K562 (cell line): ENCODE measurements around the gene CREB3L1. TPM values are rescaled to one million over a fixed set of nuclear protein-coding genes. Genes with fewer than 3 reads are reported as not detected.

ENCODE experiments used
- ARID2 ChIP-seq: fragments of 450-650 bp; IDR thresholded peaks from 2 replicates; pipeline ENCODE4 v1.6.1; 2017; ENCODE audit warnings: antibody characterized with exemption, mild to moderate bottlenecking
- BMI1 ChIP-seq: fragments of 150-350 bp; IDR thresholded peaks from 2 replicates; pipeline ENCODE4 v1.6.1; 2014; ENCODE audit warnings: low read length
- CREB1 ChIP-seq, 2 experiments: sonication (generic) in 1 of 2; formaldehyde crosslinking in 1 of 2; IDR thresholded peaks; 2 replicates each; pipeline versions ENCODE4 v1.6.1 to v1.8.0; 2012 to 2022; ENCODE audit warnings: inconsistent platforms in 1 of 2, mild to moderate bottlenecking in 1 of 2, missing genetic modification reagents in 1 of 2, moderate library complexity in 1 of 2
- DPF2 ChIP-seq: fragments of 450-650 bp; IDR thresholded peaks from 2 replicates; pipeline ENCODE4 v1.6.1; 2016
- EHMT2 ChIP-seq: fragments of 450-650 bp; IDR thresholded peaks from 2 replicates; pipeline ENCODE4 v1.6.1; 2018; ENCODE audit warnings: antibody characterized with exemption
- FOXP1 ChIP-seq: sonication (generic); formaldehyde crosslinking; IDR thresholded peaks from 2 replicates; pipeline ENCODE4 v1.8.0; 2022; ENCODE audit warnings: mild to moderate bottlenecking, missing genetic modification reagents
- NR4A1 ChIP-seq, 2 experiments: fragments of 250-450 bp in 1 of 2; fragments of 450-650 bp in 1 of 2; sonication (Bioruptor Pico) in 1 of 2; IDR thresholded peaks; 2 replicates each; pipeline versions ENCODE4 v1.4.0 to v1.6.1; 2016 to 2020; ENCODE audit warnings: mild to moderate bottlenecking in 2 of 2, missing compliant biosample characterization in 1 of 2, missing genetic modification characterization in 1 of 2, moderate library complexity in 1 of 2
- RBM15 ChIP-seq: fragments of 200-400 bp; formaldehyde crosslinking; IDR thresholded peaks from 2 replicates; pipeline ENCODE4 v1.6.1; 2018; ENCODE audit warnings: mild to moderate bottlenecking, low read length, moderate library complexity; ENCODE audit not compliant: insufficient read depth
- SAP30 ChIP-seq: fragments of 200-600 bp; sonication (generic); IDR thresholded peaks from 2 replicates; pipeline ENCODE4 v1.6.1; 2012; ENCODE audit warnings: borderline replicate concordance, low read depth, mild to moderate bottlenecking, moderate library complexity, low read length, control low read depth, inconsistent platforms; ENCODE audit not compliant: insufficient read depth, poor library complexity, severe bottlenecking
- SIX5 ChIP-seq, 2 experiments: IDR thresholded peaks; 2 replicates each; pipeline ENCODE4 v1.6.1; 2011; ENCODE audit warnings: low read length in 2 of 2, borderline replicate concordance in 1 of 2, low read depth in 1 of 2, mild to moderate bottlenecking in 1 of 2, moderate library complexity in 1 of 2; ENCODE audit not compliant: insufficient read depth in 1 of 2
- SOX6 ChIP-seq: fragments of 450-650 bp; IDR thresholded peaks from 2 replicates; pipeline ENCODE4 v1.6.1; 2014; ENCODE audit warnings: mild to moderate bottlenecking
- SP1 ChIP-seq: sonication (generic); formaldehyde crosslinking; IDR thresholded peaks from 2 replicates; pipeline ENCODE4 v1.8.1; 2022; ENCODE audit warnings: mild to moderate bottlenecking, missing genetic modification reagents
- SRSF7 ChIP-seq: fragments of 200-400 bp; formaldehyde crosslinking; optimal IDR thresholded peaks from 2 replicates; pipeline ENCODE3; 2017; ENCODE audit warnings: mild to moderate bottlenecking, low read depth, low read length
- TSHZ1 ChIP-seq: fragments of 250-450 bp; sonication (Bioruptor Pico); IDR thresholded peaks from 2 replicates; pipeline ENCODE4 v1.4.0; 2020; ENCODE audit warnings: mild to moderate bottlenecking, moderate library complexity
- USF2 ChIP-seq: sonication (generic); formaldehyde crosslinking; IDR thresholded peaks from 2 replicates; pipeline ENCODE4 v1.5.0; 2020; ENCODE audit warnings: missing genetic modification reagents
- ZBTB2 ChIP-seq: fragments of 450-650 bp; IDR thresholded peaks from 2 replicates; pipeline ENCODE4 v1.6.1; 2016; ENCODE audit warnings: antibody characterized with exemption
- ZNF146 ChIP-seq: IDR thresholded peaks from one replicate; pipeline ENCODE4 v1.6.1; 2018; ENCODE audit warnings: missing compliant biosample characterization; ENCODE audit not compliant: unreplicated experiment
- ZNF444 ChIP-seq: fragments of 250-450 bp; sonication (Bioruptor Pico); IDR thresholded peaks from 2 replicates; pipeline ENCODE4 v1.4.0; 2020; ENCODE audit warnings: mild to moderate bottlenecking, moderate library complexity
- ZNF507 ChIP-seq: conservative IDR thresholded peaks from 2 replicates; pipeline ENCODE4 v1.6.1; 2017; ENCODE audit warnings: missing genetic modification characterization, missing compliant biosample characterization
- polyA plus RNA-seq, 8 experiments: library from polyadenylated mRNA; depleted of rRNA in 4 of 8; stranded (reverse) in 5 of 8; unstranded in 3 of 8; fragments of >200 nt; fragmentation: Nextera tagmentation in 2 of 8; fragmentation: Illumina TruSeq in 1 of 8; extraction: Ambion mirVana in 2 of 8; extraction: Trizol in 1 of 8; gene quantifications; 2 replicates each; pipeline versions ENCODE4 v1.2.1 to v1.2.3, GENCODE V29; 2011 to 2014; ENCODE audit warnings: inconsistent platforms in 1 of 8, missing spikeins in 1 of 8
- total RNA-seq, 7 experiments: library from RNA; depleted of rRNA in 6 of 7; stranded (reverse); fragments of >200 nt in 6 of 7; fragmentation: Illumina TruSeq in 2 of 7; extraction: Trizol in 2 of 7; gene quantifications; 2 replicates each; pipeline versions ENCODE4 v1.2.1 to v1.2.3, GENCODE V29; 2011 to 2021; ENCODE audit warnings: low replicate concordance in 1 of 7
- TF ChIP-seq, protein P1 (sequence below): sonication (generic); formaldehyde crosslinking; IDR thresholded peaks from 2 replicates; pipeline ENCODE4 v1.8.1; 2023; ENCODE audit warnings: mild to moderate bottlenecking, missing genetic modification reagents

Gene CREB3L1
- total and polyA plus RNA-seq, 9 of the 15 experiments (the other 6 are each of a cell fraction or from before 2014, with no cell fraction given), result 1.2 to 27.6 (median 3.7) TPM

DNA sequence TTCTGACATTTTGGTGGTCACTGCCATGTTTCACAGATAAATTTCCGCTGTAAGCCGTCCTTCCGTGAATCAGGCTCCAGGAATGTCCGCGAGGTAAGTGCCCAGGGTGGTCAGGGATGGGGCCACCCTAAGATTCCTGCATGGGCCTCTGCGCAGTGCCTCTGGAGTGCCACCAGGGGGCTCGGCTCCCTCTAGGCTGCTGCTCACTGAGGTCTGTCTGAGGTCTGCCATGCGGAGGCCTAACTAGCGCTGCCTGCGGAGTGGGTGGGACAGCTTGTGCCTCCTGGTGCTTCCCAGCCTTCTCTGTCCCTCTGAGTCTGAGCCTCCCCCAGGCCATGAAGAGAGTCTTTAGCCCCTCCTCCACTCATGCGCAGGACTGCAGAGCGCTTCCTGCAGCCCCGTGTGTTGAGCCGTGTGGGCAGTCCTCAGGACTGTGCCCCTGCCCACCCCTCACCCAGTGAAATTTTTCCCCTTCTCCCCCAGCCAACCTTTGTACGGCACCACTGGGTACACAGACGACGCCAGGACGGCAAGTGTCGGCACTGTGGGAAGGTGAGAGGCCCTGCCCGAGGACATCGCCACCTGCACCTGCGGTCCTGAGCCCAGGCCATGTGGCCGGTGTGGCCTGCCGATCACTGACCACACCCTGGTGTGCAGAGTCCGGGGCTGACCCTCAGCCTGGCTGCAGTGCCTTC, 92.1 kb downstream of the CREB3L1 start (continued):
- TF ChIP-seq, protein P1, sequence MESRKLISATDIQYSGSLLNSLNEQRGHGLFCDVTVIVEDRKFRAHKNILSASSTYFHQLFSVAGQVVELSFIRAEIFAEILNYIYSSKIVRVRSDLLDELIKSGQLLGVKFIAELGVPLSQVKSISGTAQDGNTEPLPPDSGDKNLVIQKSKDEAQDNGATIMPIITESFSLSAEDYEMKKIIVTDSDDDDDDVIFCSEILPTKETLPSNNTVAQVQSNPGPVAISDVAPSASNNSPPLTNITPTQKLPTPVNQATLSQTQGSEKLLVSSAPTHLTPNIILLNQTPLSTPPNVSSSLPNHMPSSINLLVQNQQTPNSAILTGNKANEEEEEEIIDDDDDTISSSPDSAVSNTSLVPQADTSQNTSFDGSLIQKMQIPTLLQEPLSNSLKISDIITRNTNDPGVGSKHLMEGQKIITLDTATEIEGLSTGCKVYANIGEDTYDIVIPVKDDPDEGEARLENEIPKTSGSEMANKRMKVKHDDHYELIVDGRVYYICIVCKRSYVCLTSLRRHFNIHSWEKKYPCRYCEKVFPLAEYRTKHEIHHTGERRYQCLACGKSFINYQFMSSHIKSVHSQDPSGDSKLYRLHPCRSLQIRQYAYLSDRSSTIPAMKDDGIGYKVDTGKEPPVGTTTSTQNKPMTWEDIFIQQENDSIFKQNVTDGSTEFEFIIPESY (CRISPR knock-in tag), result peak; percentile 90
- TF ChIP-seq ZNF507 (tag) (no peak), ZNF146 (CRISPR knock-in tag) (no peak), SAP30 (no peak), USF2 (no peak), RBM15 (no peak), SOX6 (no peak), TSHZ1 (CRISPR knock-in tag) (no peak), ARID2 (no peak), DPF2 (no peak), EHMT2 (no peak), BMI1 (no peak), SP1 (CRISPR knock-in tag) (no peak), SRSF7 (no peak), ZBTB2 (no peak), FOXP1 (0 out of 2 replicates have a peak, but pooled peaks have one; percentile 32), SIX5 (IDR thresholded peaks at IDR 0.05; ENCODE audit: borderline replicate concordance in 1 of 2, insufficient read depth in 1 of 2, low read depth in 1 of 2, low read length in 2 of 2) (no peak), CREB1 (IDR thresholded peaks at IDR 0.05) (no peak), CREB1 (CRISPR knock-in tag; IDR thresholded peaks at IDR 0.05) (no peak), ZNF444 (no peak), NR4A1 (CRISPR knock-in tag; IDR thresholded peaks at IDR 0.05) (no peak), NR4A1 (tag; IDR thresholded peaks at IDR 0.05) (no peak)
